IMR-90 (cell line): ENCODE data around the gene ZNF732.

Experiments used
- CEBPB ChIP-seq: IDR thresholded peaks from 2 replicates; pipeline ENCODE4 v1.6.1; 2012; ENCODE audit warnings: low read depth, low read length, improper control_type of control experiment
- CHD1 ChIP-seq: IDR thresholded peaks from 2 replicates; pipeline ENCODE4 v1.6.1; 2012; ENCODE audit warnings: low read depth, low read length, improper control_type of control experiment
- CTCF ChIP-seq: conservative IDR thresholded peaks from 2 replicates; pipeline ENCODE4 v1.5.1; 2012; ENCODE audit warnings: mild to moderate bottlenecking, low read depth, low read length, improper control_type of control experiment
- MXI1 ChIP-seq: IDR thresholded peaks from 2 replicates; pipeline ENCODE4 v1.6.1; 2012; ENCODE audit warnings: low read depth, mild to moderate bottlenecking, low read length, moderate library complexity, borderline replicate concordance
- NFE2L2 ChIP-seq: fragments of 150-350 bp; IDR thresholded peaks from 2 replicates; pipeline ENCODE4 v1.6.1; 2016; ENCODE audit warnings: low read depth, mild to moderate bottlenecking, low read length
- POLR2A ChIP-seq: IDR thresholded peaks from 2 replicates; pipeline ENCODE4 v1.6.1; 2012; ENCODE audit warnings: mild to moderate bottlenecking, low read depth, low read length
- RAD21 ChIP-seq: IDR thresholded peaks from 2 replicates; pipeline ENCODE4 v1.6.1; 2012; ENCODE audit warnings: low read length, improper control_type of control experiment
- RCOR1 ChIP-seq: IDR thresholded peaks from 2 replicates; pipeline ENCODE4 v1.6.1; 2012; ENCODE audit warnings: mild to moderate bottlenecking, low read length, improper control_type of control experiment; ENCODE audit not compliant: insufficient replicate concordance
- SMC3 ChIP-seq: fragments of 150-350 bp; IDR thresholded peaks from 2 replicates; pipeline ENCODE4 v1.6.1; 2016; ENCODE audit warnings: low read depth, mild to moderate bottlenecking, antibody characterized with exemption, low read length, moderate library complexity
- USF2 ChIP-seq: fragments of 150-350 bp; IDR thresholded peaks from 2 replicates; pipeline ENCODE4 v1.6.1; 2017; ENCODE audit warnings: mild to moderate bottlenecking, antibody characterized with exemption, low read length, low read depth

DNA sequence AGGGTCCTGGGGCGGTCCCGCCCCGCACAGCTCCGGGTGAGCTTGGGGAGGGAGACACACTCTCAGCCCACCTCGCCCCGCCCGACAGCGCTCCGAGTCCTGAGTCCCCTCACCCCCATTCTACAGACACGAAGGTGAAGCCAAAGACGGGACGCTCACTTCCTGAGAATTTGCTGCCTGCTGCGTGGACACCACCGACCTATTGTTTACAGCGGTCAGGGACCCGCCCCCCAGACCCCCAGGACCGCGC lies 31.5 kb upstream of the ZNF732 start:
- TF ChIP-seq CTCF (no peak), POLR2A (no peak), RAD21 (no peak), CHD1 (no peak), SMC3 (no peak), NFE2L2 (no peak), USF2 (no peak), MXI1 (no peak), RCOR1 (no peak), CEBPB (no peak)
